DMS79 (cell line): ENCODE measurements around the gene NDUFB11.
"Not testable (repeated sequence)": the region's sequence is repeated elsewhere in the genome, so short reads cannot be mapped to it uniquely, and the experiment has no call there.

Experiments
- DNase-seq: peaks from one replicate; lab custom pipeline; 2025; lab: John Stamatoyannopoulos, UW

NDUFB11 gene

GRCh38 chrX:47146121-47146935 is 1.8 kb upstream of the NDUFB11 start:
- DNase-seq, result peak; percentile 10

- peak; percentile 34 for DNase-seq
These were observed 1.1 kb upstream of the NDUFB11 start for GRCh38 chrX:47145395-47146120.

GRCh38 chrX:47143894-47144625 is 442 bp downstream of the NDUFB11 start:
- DNase-seq, result no peak

GRCh38 chrX:47138171-47138570 is 6.3 kb downstream of the NDUFB11 start:
- no peak for DNase-seq

GRCh38 chrX:47135650-47136049 is 8.9 kb downstream of the NDUFB11 start:
- not testable (repeated sequence) for DNase-seq

- DNase-seq, result no peak
These were observed 11.0 kb downstream of the NDUFB11 start for GRCh38 chrX:47133493-47133892.

GRCh38 chrX:47129899-47130358 is 14.6 kb downstream of the NDUFB11 start:
- no peak for DNase-seq

GRCh38 chrX:47129157-47129898 is 15.2 kb downstream of the NDUFB11 start:
- DNase-seq, result peak; percentile 88

- DNase-seq, result not testable (repeated sequence)
These were observed 20.0 kb downstream of the NDUFB11 start for GRCh38 chrX:47124466-47124865.

GRCh38 chrX:47116551-47117110 is 27.9 kb downstream of the NDUFB11 start:
- DNase-seq, result not testable (repeated sequence)

- DNase-seq, result no peak
These were observed 32.1 kb downstream of the NDUFB11 start for GRCh38 chrX:47112316-47112954.

- not testable (repeated sequence) for DNase-seq
These were observed 33.4 kb downstream of the NDUFB11 start for GRCh38 chrX:47110936-47111615.

GRCh38 chrX:47101206-47101605 is 43.3 kb downstream of the NDUFB11 start:
- DNase-seq, result no peak

GRCh38 chrX:47098338-47099094 is 46.0 kb downstream of the NDUFB11 start:
- no peak for DNase-seq

GRCh38 chrX:47097018-47097417 is 47.5 kb downstream of the NDUFB11 start:
- no peak for DNase-seq

GRCh38 chrX:47093860-47094259 is 50.6 kb downstream of the NDUFB11 start:
- DNase-seq, result no peak

GRCh38 chrX:47093248-47093647 is 51.3 kb downstream of the NDUFB11 start:
- DNase-seq, result no peak
